Measurements from ENCODE around the gene NHS. TPM values are rescaled to one million over a fixed set of nuclear protein-coding genes. Genes with fewer than 3 reads are reported as not detected.

The NHS gene
- total RNA-seq, 1 donor from 2014 or later: 8.3 TPM

GRCh38 chrX:17475449-17476217 lies 100.6 kb downstream of the NHS start:
- no peak overlapping the region for H3K4me3 ChIP-seq
- no peaks in the 10 kb centered on the region for H3K4me1 ChIP-seq
- TF ChIP-seq CTCF (IDR thresholded peaks at IDR 0.05) (no peak), POLR2A (IDR thresholded peaks at IDR 0.05) (no peak), POLR2AphosphoS5 (IDR thresholded peaks at IDR 0.05; ENCODE audit: insufficient read depth in 1 of 2, low read depth in 1 of 2) (no peak)
- intact Hi-C loops (cut with DNase I): no loop called here
- no peaks in the 10 kb centered on the region for H3K27me3 ChIP-seq
- H3K9me3 ChIP-seq: no peaks in the 10 kb centered on the region
- no peak overlapping the region for H3K27ac ChIP-seq
- no peak for DNase-seq (ENCODE audit: extremely low spot score in 2 of 2)
- no peaks in the 10 kb centered on the region for H3K36me3 ChIP-seq

- H3K36me3 ChIP-seq: no peaks in the 10 kb centered on the region
- H3K27me3 ChIP-seq: no peaks in the 10 kb centered on the region
- H3K9me3 ChIP-seq: no peaks in the 10 kb centered on the region
- no peaks in the 10 kb centered on the region for H3K4me1 ChIP-seq
- no peak overlapping the region for H3K27ac ChIP-seq
- H3K4me3 ChIP-seq: no peak overlapping the region
- DNase-seq (ENCODE audit: extremely low spot score in 2 of 2): no peak
- TF ChIP-seq POLR2AphosphoS5 (IDR thresholded peaks at IDR 0.05; ENCODE audit: insufficient read depth in 1 of 2, low read depth in 1 of 2): no peak
- intact Hi-C loops (cut with DNase I): no loop called here
Observed at GRCh38 chrX:17476411-17476810, 101.4 kb downstream of the NHS start.

GRCh38 chrX:17481086-17481485 lies 106.1 kb downstream of the NHS start:
- TF ChIP-seq POLR2A (IDR thresholded peaks at IDR 0.05) (no peak), CTCF (IDR thresholded peaks at IDR 0.05) (no peak), POLR2AphosphoS5 (IDR thresholded peaks at IDR 0.05; ENCODE audit: insufficient read depth in 1 of 2, low read depth in 1 of 2) (no peak)
- intact Hi-C loops (cut with DNase I): no loop called here

GRCh38 chrX:17484592-17484991 lies 109.6 kb downstream of the NHS start:
- Histone ChIP-seq H3K36me3 (no peaks in the 10 kb centered on the region), H3K4me3 (no peak overlapping the region), H3K9me3 (no peaks in the 10 kb centered on the region), H3K4me1 (no peaks in the 10 kb centered on the region), H3K27me3 (no peaks in the 10 kb centered on the region), H3K27ac (no peak overlapping the region)
- no peak for TF ChIP-seq CTCF (IDR thresholded peaks at IDR 0.05)
- TF ChIP-seq POLR2A (IDR thresholded peaks at IDR 0.05): no peak
- no peak for TF ChIP-seq POLR2AphosphoS5 (IDR thresholded peaks at IDR 0.05; ENCODE audit: insufficient read depth in 1 of 2, low read depth in 1 of 2)
- no peak for DNase-seq (ENCODE audit: extremely low spot score in 2 of 2)
- intact Hi-C loops (cut with DNase I): no loop called here

More at GRCh38 chrX:17481086-17481485, 106.1 kb downstream of the NHS start:
- Histone ChIP-seq H3K4me1 (no peaks in the 10 kb centered on the region), H3K4me3 (no peak overlapping the region), H3K27me3 (no peaks in the 10 kb centered on the region), H3K27ac (no peak overlapping the region), H3K36me3 (no peaks in the 10 kb centered on the region), H3K9me3 (no peaks in the 10 kb centered on the region)
- no peak for DNase-seq (ENCODE audit: extremely low spot score in 2 of 2)

- Histone ChIP-seq H3K36me3 (no peaks in the 10 kb centered on the region), H3K27ac (no peak overlapping the region), H3K4me1 (no peaks in the 10 kb centered on the region), H3K27me3 (no peaks in the 10 kb centered on the region), H3K9me3 (no peaks in the 10 kb centered on the region), H3K4me3 (no peak overlapping the region)
- intact Hi-C loops (cut with DNase I): no loop called here
- DNase-seq (ENCODE audit: extremely low spot score in 2 of 2): no peak
- TF ChIP-seq CTCF (IDR thresholded peaks at IDR 0.05) (no peak), POLR2A (IDR thresholded peaks at IDR 0.05) (no peak), POLR2AphosphoS5 (IDR thresholded peaks at IDR 0.05; ENCODE audit: insufficient read depth in 1 of 2, low read depth in 1 of 2) (no peak)
Observed at GRCh38 chrX:17485391-17485790, 110.4 kb downstream of the NHS start.

Data from vagina (tissue), 2 donors.